GM23338 (cell line): ENCODE data around the gene NLGN1.

Experiments
- CREB1 ChIP-seq: fragments of 250-450 bp; sonication (Bioruptor Pico); IDR thresholded peaks from 2 replicates; pipeline ENCODE4 v1.5.0; 2020; ENCODE audit warnings: low read depth, mild to moderate bottlenecking, moderate library complexity
- CTCF ChIP-seq, 2 experiments: fragments of 200-600 bp in 1 of 2; sonication (generic) in 1 of 2; conservative IDR thresholded peaks; 2 replicates each; pipeline versions ENCODE4 v1.5.1 to v1.6.1; 2016 to 2017; ENCODE audit warnings: antibody characterized with exemption in 2 of 2, low read depth in 2 of 2, mild to moderate bottlenecking in 2 of 2, moderate library complexity in 1 of 2
- EZH2phosphoT487 ChIP-seq: fragments of 200-600 bp; sonication (generic); IDR thresholded peaks from one replicate; pipeline ENCODE4 v1.8.1; 2018; ENCODE audit warnings: antibody characterized with exemption; ENCODE audit not compliant: unreplicated experiment

- no peak for TF ChIP-seq CTCF (conservative IDR thresholded peaks at IDR 0.05; ENCODE audit: low read depth in 2 of 2)
- no peak for TF ChIP-seq CREB1 (CRISPR knock-in tag)
- TF ChIP-seq EZH2phosphoT487, result no peak
Measured at GRCh38 chr3:173897631-173898030, 500.1 kb downstream of the NLGN1 start.
